Coronary artery (tissue), 2 donors: ENCODE results near the gene LPIN1.
"Not testable (repeated sequence)": the region's sequence is repeated elsewhere in the genome, so short reads cannot be mapped to it uniquely, and the experiment has no call there.

Source experiments
- DNase-seq: peaks from one replicate; pipeline ENCODE4 v3.0.0-alpha.2; 2017; ENCODE audit warnings: low spot score
- H3K27ac ChIP-seq, 2 donors: fragments of 200-600 bp; sonication (generic); one replicate each; pipeline ENCODE4 v1.5.1; 2016 to 2019
- H3K4me3 ChIP-seq: fragments of 200-600 bp; sonication (generic); 2 replicates; pipeline ENCODE4 v1.5.1; 2016; ENCODE audit warnings: mild to moderate bottlenecking, moderate library complexity
- TF ChIP-seq, protein P1 (sequence below): fragments of 200-600 bp; sonication (generic); IDR thresholded peaks from one replicate; pipeline ENCODE4 v1.5.1; 2019; ENCODE audit warnings: antibody characterized with exemption

Gene LPIN1

DNA sequence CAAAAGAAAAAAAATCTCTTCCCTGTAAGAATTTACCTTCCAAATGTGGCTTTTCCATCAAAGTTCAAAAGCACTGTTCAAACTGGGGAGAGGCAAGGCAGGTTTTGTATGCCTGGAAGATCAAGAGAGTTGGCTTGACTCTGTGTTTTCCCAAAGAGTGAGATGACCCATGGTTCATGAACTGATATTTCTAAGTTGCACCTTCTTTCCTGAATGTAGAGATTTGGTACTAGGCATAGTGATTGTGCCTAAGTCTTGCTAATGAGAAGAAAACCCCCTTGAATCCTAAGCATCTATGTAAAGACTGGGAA is 23.4 kb upstream of the LPIN1 start:
- TF ChIP-seq, protein P1, sequence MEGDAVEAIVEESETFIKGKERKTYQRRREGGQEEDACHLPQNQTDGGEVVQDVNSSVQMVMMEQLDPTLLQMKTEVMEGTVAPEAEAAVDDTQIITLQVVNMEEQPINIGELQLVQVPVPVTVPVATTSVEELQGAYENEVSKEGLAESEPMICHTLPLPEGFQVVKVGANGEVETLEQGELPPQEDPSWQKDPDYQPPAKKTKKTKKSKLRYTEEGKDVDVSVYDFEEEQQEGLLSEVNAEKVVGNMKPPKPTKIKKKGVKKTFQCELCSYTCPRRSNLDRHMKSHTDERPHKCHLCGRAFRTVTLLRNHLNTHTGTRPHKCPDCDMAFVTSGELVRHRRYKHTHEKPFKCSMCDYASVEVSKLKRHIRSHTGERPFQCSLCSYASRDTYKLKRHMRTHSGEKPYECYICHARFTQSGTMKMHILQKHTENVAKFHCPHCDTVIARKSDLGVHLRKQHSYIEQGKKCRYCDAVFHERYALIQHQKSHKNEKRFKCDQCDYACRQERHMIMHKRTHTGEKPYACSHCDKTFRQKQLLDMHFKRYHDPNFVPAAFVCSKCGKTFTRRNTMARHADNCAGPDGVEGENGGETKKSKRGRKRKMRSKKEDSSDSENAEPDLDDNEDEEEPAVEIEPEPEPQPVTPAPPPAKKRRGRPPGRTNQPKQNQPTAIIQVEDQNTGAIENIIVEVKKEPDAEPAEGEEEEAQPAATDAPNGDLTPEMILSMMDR, result no peak
- no peak for DNase-seq
- no peak overlapping the region for H3K4me3 ChIP-seq
- H3K27ac ChIP-seq, result no peak overlapping the region

GRCh38 chr2:11724151-11724550 is 22.3 kb upstream of the LPIN1 start:
- no peak overlapping the region for H3K4me3 ChIP-seq
- no peak for DNase-seq
- H3K27ac ChIP-seq, result no peak overlapping the region
- TF ChIP-seq, protein P1, result no peak

GRCh38 chr2:11726384-11726783 is 20.0 kb upstream of the LPIN1 start:
- no peak for DNase-seq
- H3K4me3 ChIP-seq, result no peak overlapping the region
- TF ChIP-seq, protein P1, result no peak
- H3K27ac ChIP-seq, result no peak overlapping the region

- H3K27ac ChIP-seq, result no peak overlapping the region
- TF ChIP-seq, protein P1, result no peak
- no peak for DNase-seq
- no peak overlapping the region for H3K4me3 ChIP-seq
Observed at GRCh38 chr2:11729362-11730212, 16.8 kb upstream of the LPIN1 start.

DNA sequence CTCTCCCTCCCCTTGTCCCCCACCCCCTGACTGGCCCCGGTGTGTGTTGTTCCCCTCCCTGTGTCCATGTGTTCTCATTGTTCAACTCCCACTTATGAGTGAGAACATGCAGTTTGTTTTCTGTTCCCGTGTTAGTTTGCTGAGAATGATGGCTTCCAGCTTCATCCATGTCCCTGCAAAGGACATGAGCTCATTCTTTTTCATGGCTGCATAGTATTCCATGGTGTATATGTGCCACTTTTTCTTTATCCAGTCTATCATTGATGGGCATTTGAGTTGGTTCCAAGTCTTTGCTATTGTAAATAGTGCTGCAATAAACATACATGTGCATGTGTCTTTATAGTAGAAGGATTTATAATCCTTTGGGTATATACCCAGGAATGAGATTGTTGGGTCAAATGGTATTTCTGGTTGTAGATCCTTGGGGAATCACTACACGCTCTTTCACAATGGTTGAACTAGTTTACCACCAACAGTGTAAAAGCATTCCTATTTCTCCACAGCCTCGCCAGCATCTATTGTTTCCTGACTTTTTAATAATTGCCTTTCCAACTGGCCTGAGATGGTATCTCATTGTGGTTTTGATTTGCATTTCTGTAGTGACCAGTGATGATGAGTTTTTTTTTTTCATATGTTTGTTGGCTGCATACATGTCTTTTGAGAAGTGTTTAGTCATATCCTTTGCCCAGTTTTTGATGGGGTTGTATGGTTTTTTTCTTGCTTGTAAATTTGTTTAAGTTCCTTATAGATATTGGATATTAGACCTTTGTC is 15.0 kb upstream of the LPIN1 start:
- not testable (repeated sequence) for H3K27ac ChIP-seq, H3K4me3 ChIP-seq, DNase-seq

DNA sequence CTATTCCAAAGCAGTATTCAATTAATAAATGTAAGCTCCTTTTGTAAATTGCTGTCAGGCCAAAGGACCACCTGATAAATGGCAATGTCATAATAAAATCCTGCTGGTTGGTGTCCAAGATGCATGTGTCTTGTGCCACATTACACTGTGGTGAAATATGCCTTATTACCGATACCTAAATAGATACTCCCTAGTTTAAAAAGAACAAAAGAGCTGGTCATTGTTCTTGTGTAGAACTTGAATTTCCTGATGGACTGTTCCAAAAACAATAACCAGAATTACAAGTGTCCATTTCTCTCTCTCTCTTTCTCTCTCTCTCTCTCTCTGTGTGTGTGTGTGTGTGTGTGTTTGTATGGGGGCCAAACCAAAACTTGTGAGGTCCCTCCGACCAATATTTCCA is 13.8 kb upstream of the LPIN1 start:
- TF ChIP-seq, protein P1, result no peak
- Histone ChIP-seq H3K27ac (no peak overlapping the region), H3K4me3 (no peak overlapping the region)
- DNase-seq, result no peak

DNA sequence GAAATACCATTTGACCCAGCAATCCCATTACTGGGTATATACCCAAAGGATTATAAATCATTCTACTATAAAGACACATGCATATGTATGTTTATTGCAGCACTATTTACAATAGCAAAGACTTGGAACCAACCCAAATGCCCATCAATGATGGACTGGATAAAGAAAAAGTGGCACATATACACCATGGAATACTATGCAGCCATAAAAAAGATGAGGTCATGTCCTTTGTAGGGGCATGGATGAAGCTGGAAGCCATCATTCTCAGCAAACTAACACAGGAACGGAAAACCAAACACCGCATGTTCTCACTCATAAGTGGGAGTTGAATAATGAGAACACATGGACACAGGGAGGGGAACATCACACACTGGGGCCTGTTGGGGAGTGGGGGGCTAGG is 8.6 kb upstream of the LPIN1 start:
- H3K4me3 ChIP-seq, DNase-seq, H3K27ac ChIP-seq: not testable (repeated sequence)
